ENCODE data around the gene CELF5.
A peak's percentile ranks its signal among the peaks of the same experiment; 100 is the strongest.
"Not testable (repeated sequence)": the region's sequence is repeated elsewhere in the genome, so short reads cannot be mapped to it uniquely, and the experiment has no call there.

CELF5 gene

DNA sequence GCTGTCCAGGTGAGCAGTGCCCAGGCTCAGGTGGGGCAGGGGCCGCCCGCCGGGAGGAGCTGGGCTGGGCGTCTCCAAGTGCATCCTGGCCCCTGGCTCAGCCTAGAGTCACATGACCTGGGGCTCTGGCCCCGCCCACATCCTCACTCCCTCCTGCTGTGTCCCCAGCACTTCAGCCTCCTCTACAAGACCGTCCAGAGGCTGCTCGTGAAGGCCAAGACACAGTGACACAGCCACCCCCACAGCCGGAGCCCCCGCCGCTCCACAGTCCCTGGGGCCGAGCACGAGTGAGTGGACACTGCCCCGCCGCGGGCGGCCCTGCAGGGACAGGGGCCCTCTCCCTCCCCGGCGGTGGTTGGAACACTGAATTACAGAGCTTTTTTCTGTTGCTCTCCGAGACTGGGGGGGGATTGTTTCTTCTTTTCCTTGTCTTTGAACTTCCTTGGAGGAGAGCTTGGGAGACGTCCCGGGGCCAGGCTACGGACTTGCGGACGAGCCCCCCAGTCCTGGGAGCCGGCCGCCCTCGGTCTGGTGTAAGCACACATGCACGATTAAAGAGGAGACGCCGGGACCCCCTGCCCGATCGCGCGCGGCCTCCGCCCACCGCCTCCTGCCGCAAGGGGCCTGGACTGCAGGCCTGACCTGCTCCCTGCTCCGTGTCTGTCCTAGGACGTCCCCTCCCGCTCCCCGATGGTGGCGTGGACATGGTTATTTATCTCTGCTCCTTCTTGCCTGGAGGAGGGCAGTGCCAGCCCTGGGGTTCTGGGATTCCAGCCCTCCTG lies 16.8 kb upstream of the CELF5 start:
- Histone ChIP-seq H3K36me3 (ENCODE audit: insufficient read depth, low read length) (peaks cover 25% of the 10 kb centered on the region), H3K4me1 (ENCODE audit: insufficient read depth, low read length) (no peaks in the 10 kb centered on the region), H3K4me3 (ENCODE audit: low read length) (no peak overlapping the region), H3K27me3 (ENCODE audit: insufficient read depth, low read length) (no peaks in the 10 kb centered on the region), H3K9me3 (ENCODE audit: low read length) (no peaks in the 10 kb centered on the region), H2AFZ (ENCODE audit: low read depth, low read length) (no peak overlapping the region)

DNA sequence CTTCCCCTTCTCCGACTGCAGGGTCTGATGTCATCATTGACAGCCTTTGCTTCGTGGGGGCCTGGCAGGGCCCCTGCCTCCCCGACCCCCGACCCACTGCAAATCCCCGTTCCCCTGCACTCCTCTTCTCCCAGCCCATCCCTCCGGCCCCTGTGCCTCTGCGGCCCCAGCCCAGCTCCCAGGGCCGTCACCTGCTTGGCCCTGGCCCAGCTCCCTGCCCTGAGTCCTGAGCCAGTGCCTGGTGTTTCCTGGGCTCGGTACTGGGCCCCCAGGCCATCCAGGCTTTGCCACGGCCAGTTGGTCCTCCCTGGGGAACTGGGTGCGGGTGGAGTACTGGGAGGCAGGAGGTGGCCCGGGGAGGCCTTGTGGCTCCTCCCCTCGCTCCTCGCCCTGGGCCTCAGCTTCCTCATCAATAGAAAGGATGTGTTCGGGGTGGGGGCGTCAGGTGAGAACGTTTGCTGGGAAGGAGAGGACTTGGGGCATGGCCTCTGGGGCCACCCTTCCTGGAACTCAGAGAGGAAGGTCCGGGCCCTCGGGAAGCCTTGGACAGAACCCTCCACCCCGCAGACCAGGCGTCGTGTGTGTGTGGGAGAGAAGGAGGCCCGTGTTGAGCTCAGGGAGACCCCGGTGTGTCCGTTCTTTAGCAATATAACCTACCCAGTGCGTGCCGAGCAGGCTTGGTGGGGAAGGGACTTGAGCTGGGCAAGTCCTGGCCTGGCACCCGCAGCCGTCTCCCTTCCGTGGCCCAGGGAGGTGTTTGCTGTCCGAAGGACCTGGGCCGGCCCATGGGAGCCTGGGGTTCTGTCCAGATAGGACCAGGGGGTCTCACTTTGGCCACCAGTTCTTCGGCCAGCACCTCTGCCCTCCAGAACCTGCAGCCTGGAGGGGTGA lies 15.9 kb upstream of the CELF5 start:
- no peaks in the 10 kb centered on the region for H3K27me3 ChIP-seq (ENCODE audit: insufficient read depth, low read length)
- no peaks in the 10 kb centered on the region for H3K9me3 ChIP-seq (ENCODE audit: low read length)
- H2AFZ ChIP-seq (ENCODE audit: low read depth, low read length) = no peak overlapping the region
- no peak overlapping the region for H3K4me3 ChIP-seq (ENCODE audit: low read length)
- H3K36me3 ChIP-seq (ENCODE audit: insufficient read depth, low read length) = peaks cover 23% of the 10 kb centered on the region
- H3K4me1 ChIP-seq (ENCODE audit: insufficient read depth, low read length) = no peaks in the 10 kb centered on the region

DNA sequence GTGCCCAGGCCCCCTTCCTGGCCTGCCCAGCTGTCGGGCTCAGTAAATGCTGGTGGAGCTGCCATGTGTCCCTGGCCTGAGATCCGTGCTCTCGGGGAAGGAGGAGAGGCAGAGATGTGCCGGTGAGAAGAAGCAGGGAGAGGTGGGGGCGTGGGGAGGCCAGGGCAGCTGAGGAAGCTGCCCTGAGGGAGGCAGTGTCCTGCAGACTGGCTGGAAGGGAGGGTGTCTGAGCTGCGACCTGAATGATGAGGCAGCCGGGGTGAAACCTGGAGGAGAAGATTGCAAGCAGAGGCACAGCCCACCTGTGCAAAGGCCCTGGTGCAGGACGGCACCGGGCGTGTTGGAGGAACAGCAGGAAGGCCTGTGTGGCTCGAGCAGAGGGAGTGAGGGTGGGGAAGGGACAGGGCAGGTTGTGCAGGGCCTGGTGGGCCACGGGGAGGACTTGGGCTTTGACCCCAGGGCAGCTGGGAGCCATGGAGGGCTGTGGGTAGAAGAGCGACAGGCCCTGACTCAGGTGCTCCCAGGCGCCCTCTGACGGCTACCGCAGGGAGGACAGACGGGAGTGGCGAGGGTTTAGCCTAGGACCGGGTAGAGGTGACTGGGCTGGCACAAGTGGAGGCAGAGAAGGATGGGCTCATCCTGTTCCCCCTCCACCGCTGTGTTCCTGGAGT lies 14.0 kb upstream of the CELF5 start:
- H3K36me3 ChIP-seq (ENCODE audit: insufficient read depth, low read length) = peaks cover 9% of the 10 kb centered on the region
- H3K9me3 ChIP-seq (ENCODE audit: low read length) = no peaks in the 10 kb centered on the region
- no peaks in the 10 kb centered on the region for H3K4me1 ChIP-seq (ENCODE audit: insufficient read depth, low read length)
- no peak overlapping the region for H3K4me3 ChIP-seq (ENCODE audit: low read length)
- no peak overlapping the region for H2AFZ ChIP-seq (ENCODE audit: low read depth, low read length)
- H3K27me3 ChIP-seq (ENCODE audit: insufficient read depth, low read length) = no peaks in the 10 kb centered on the region

DNA sequence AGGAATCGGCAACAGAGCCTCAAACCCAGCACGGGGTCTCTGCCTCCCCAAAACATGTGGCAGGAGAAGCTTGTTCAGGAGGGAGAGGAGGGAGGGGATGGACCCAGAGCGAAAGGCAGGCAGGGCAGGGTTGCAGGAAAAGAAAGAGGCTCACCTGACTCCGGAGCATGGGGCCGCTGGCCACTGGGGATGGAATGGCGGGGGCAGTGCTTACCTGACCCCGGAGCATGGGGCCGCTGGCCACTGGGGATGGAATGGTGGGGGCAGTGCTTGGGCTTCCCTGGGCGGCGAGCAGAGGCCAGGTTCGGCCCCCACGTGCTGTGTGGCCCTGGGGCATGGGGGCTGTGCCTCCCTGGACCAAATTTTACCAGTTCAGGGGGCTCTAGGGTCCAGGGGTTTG lies 13.3 kb upstream of the CELF5 start:
- H3K4me3 ChIP-seq (ENCODE audit: low read length) = no peak overlapping the region
- no peaks in the 10 kb centered on the region for H3K27me3 ChIP-seq (ENCODE audit: insufficient read depth, low read length)

DNA sequence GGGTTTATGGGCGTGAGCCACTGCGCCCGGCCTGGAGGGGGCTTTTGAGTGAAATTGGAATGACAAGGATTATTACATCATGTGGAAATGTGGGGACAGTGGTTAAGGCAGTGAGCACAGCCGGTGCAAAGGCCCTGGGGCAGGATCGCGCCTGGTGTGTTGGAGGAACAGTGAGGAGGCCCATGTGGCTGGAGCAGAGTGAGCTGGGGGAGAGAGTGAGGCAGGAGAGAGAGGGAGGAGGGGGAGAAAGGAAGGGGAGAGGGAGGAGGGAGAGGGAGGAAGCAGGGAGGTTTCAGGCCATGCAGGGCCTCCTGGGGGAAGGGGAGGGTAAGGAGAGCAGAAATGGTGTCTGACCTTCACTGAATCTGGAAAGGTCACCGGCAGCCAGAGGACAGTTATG lies 11.3 kb upstream of the CELF5 start:
- H2AFZ ChIP-seq (ENCODE audit: low read depth, low read length) = no peak overlapping the region
- H3K36me3 ChIP-seq (ENCODE audit: insufficient read depth, low read length) = peaks cover under 1% of the 10 kb centered on the region
- no peaks in the 10 kb centered on the region for H3K4me1 ChIP-seq (ENCODE audit: insufficient read depth, low read length)
- H3K27me3 ChIP-seq (ENCODE audit: insufficient read depth, low read length) = no peaks in the 10 kb centered on the region
- H3K9me3 ChIP-seq (ENCODE audit: low read length) = no peaks in the 10 kb centered on the region
- H3K4me3 ChIP-seq (ENCODE audit: low read length) = no peak overlapping the region

More for the DNA sequence above, 13.3 kb upstream of the CELF5 start:
- Histone ChIP-seq H3K36me3 (ENCODE audit: insufficient read depth, low read length) (peaks cover 9% of the 10 kb centered on the region), H3K4me1 (ENCODE audit: insufficient read depth, low read length) (no peaks in the 10 kb centered on the region), H3K9me3 (ENCODE audit: low read length) (no peaks in the 10 kb centered on the region), H2AFZ (ENCODE audit: low read depth, low read length) (no peak overlapping the region)

DNA sequence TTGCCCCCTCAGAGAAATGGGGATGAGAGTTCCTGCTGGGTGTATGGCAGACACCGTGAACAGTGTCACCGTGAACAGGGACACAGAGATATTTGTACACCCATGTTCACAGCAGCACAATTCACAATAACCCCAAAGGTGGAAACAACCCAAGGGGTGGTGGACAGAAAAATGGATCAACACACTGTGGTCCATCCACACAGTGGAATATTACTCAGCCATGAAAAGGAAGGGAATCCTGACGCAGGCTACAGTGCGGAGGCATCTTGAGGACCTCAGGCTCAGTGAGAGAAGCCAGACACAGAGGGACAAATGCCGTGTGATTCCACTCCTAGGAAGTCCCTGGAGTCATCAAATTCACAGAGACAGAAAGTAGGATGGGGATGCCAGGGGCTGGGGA lies 7.6 kb upstream of the CELF5 start:
- Histone ChIP-seq H2AFZ (ENCODE audit: low read depth, low read length) (no peak overlapping the region), H3K36me3 (ENCODE audit: insufficient read depth, low read length) (no peaks in the 10 kb centered on the region), H3K4me3 (ENCODE audit: low read length) (no peak overlapping the region), H3K27me3 (ENCODE audit: insufficient read depth, low read length) (no peaks in the 10 kb centered on the region), H3K9me3 (ENCODE audit: low read length) (no peaks in the 10 kb centered on the region), H3K4me1 (ENCODE audit: insufficient read depth, low read length) (no peaks in the 10 kb centered on the region)

GRCh38 chr19:3220576-3220975 lies 3.9 kb upstream of the CELF5 start:
- Histone ChIP-seq H3K4me3 (ENCODE audit: low read length) (no peak overlapping the region), H2AFZ (ENCODE audit: low read depth, low read length) (no peak overlapping the region), H3K36me3 (ENCODE audit: insufficient read depth, low read length) (no peaks in the 10 kb centered on the region), H3K9me3 (ENCODE audit: low read length) (no peaks in the 10 kb centered on the region), H3K4me1 (ENCODE audit: insufficient read depth, low read length) (no peaks in the 10 kb centered on the region), H3K27me3 (ENCODE audit: insufficient read depth, low read length) (no peaks in the 10 kb centered on the region)

DNA sequence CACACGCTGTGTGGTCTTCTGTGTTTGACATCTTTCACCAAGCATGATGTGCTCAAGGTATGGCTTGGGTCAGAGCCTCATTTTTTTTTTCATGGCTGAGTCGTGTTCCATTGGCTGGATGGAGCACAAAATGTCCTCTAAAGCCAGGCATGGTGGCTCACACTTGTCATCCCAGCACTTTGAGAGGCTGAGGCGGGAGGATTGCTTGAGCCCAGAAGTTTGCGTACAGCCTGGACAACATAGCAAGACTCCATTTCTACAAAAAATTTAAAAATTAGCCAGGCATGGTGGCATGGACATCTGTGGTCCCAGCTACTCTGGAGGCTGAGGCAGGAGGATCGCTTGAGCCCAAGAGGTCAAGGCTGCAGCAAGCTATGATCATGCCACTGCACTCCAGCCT lies 2.9 kb upstream of the CELF5 start:
- not testable (repeated sequence) for H3K27me3 ChIP-seq (ENCODE audit: insufficient read depth, low read length); H3K4me3 ChIP-seq (ENCODE audit: low read length); H3K36me3 ChIP-seq (ENCODE audit: insufficient read depth, low read length)

DNA sequence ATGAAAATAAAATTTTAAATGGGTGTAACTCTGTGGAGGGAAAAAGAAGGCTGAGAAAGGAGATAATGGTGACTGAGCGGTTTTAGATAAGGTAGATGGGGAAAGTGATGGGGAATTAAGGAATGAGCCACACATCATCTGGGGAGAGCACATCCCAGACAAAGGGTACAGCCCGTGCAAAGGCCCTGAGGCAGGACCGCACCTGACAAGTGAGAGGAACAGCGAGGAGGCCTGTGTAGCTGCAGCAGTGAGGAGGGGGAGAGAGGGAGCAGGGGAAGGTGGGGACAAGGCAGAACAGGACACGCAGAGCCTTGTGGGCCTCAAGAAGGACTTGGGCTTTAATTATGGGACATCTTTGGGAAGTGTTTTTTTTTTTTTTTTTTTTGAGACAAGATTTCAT lies 1.8 kb upstream of the CELF5 start:
- no peak overlapping the region for H2AFZ ChIP-seq (ENCODE audit: low read depth, low read length)
- no peaks in the 10 kb centered on the region for H3K9me3 ChIP-seq (ENCODE audit: low read length)
- H3K4me3 ChIP-seq (ENCODE audit: low read length) = no peak overlapping the region
- H3K4me1 ChIP-seq (ENCODE audit: insufficient read depth, low read length) = peaks cover 4% of the 10 kb centered on the region
- H3K36me3 ChIP-seq (ENCODE audit: insufficient read depth, low read length) = no peaks in the 10 kb centered on the region
- H3K27me3 ChIP-seq (ENCODE audit: insufficient read depth, low read length) = no peaks in the 10 kb centered on the region

More for the DNA sequence above, 2.9 kb upstream of the CELF5 start:
- not testable (repeated sequence) for H3K4me1 ChIP-seq (ENCODE audit: insufficient read depth, low read length); H3K9me3 ChIP-seq (ENCODE audit: low read length); H2AFZ ChIP-seq (ENCODE audit: low read depth, low read length)

GRCh38 chr19:3225169-3225485 lies 666 bp downstream of the CELF5 start:
- Histone ChIP-seq H3K36me3 (ENCODE audit: insufficient read depth, low read length) (no peaks in the 10 kb centered on the region), H3K27me3 (ENCODE audit: insufficient read depth, low read length) (no peaks in the 10 kb centered on the region), H3K9me3 (ENCODE audit: low read length) (no peaks in the 10 kb centered on the region), H2AFZ (ENCODE audit: low read depth, low read length) (no peak overlapping the region), H3K4me1 (ENCODE audit: insufficient read depth, low read length) (peaks cover 16% of the 10 kb centered on the region), H3K4me3 (ENCODE audit: low read length) (peak overlapping the region; percentile 69)

GRCh38 chr19:3225677-3226093 lies 1.2 kb downstream of the CELF5 start:
- H2AFZ ChIP-seq (ENCODE audit: low read depth, low read length) = no peak overlapping the region
- H3K27me3 ChIP-seq (ENCODE audit: insufficient read depth, low read length) = no peaks in the 10 kb centered on the region
- peaks cover 16% of the 10 kb centered on the region for H3K4me1 ChIP-seq (ENCODE audit: insufficient read depth, low read length)
- no peaks in the 10 kb centered on the region for H3K9me3 ChIP-seq (ENCODE audit: low read length)
- no peaks in the 10 kb centered on the region for H3K36me3 ChIP-seq (ENCODE audit: insufficient read depth, low read length)
- peak overlapping the region; percentile 26 for H3K4me3 ChIP-seq (ENCODE audit: low read length)

DNA sequence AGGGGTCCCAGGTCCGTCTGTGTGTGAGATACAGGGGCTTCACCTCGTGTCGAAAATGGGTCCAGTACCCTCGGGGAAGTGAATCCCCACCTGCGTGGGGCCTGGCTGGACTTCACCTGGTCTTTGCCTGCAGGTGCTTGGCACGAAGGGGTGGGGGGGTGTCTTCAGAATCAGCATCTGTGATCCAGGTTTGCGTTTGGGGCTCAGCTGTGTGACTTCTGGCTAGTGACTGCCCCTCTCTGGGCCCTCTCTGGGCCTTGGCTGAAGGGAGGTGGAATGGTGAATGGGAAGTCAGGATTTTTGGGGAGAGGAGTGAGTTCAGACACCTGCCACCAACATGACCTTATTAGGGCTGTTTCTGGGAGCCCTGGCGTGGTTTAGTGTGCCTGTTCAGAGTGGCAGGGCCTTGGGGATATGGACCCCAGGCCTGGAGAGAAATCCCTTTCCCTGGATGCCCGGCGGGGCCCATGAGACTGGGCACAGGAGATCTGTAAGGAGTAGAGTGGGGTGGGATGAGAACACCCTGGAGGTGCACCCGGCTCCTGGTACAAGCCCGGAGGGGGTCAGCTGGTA lies 2.7 kb downstream of the CELF5 start:
- Histone ChIP-seq H3K36me3 (ENCODE audit: insufficient read depth, low read length) (no peaks in the 10 kb centered on the region), H3K9me3 (ENCODE audit: low read length) (no peaks in the 10 kb centered on the region), H3K4me1 (ENCODE audit: insufficient read depth, low read length) (peaks cover 16% of the 10 kb centered on the region), H3K27me3 (ENCODE audit: insufficient read depth, low read length) (no peaks in the 10 kb centered on the region), H3K4me3 (ENCODE audit: low read length) (no peak overlapping the region), H2AFZ (ENCODE audit: low read depth, low read length) (no peak overlapping the region)

DNA sequence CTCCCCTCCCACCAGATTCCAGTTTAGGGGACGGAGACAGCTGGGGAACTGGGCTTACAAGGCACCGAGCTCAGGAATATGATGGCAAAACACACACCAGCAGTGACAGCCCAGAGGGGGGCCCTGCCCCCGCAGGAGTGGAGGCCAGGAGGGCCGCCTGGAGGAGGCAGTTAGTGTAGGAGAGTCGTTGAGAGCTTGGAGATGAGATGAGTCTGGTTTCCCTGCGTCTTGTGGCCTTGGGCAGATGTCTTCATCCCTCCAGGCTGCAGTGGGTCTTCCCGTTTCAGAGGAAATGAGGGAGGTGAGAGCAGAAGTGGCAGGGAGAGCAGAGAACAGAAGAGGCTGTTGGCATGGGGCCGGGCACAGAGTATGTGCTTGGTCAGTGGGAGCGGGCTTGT lies 4.9 kb downstream of the CELF5 start:
- H3K4me3 ChIP-seq (ENCODE audit: low read length) = no peak overlapping the region
- no peaks in the 10 kb centered on the region for H3K27me3 ChIP-seq (ENCODE audit: insufficient read depth, low read length)

More for the DNA sequence above, 4.9 kb downstream of the CELF5 start:
- no peaks in the 10 kb centered on the region for H3K9me3 ChIP-seq (ENCODE audit: low read length)
- peaks cover 16% of the 10 kb centered on the region for H3K4me1 ChIP-seq (ENCODE audit: insufficient read depth, low read length)
- H2AFZ ChIP-seq (ENCODE audit: low read depth, low read length) = no peak overlapping the region
- no peaks in the 10 kb centered on the region for H3K36me3 ChIP-seq (ENCODE audit: insufficient read depth, low read length)

All from neuron (in vitro differentiated cells).